GM12875 (cell line): Measurements from ENCODE around the gene PALM2AKAP2.

Experiments used
- H3K4me3 ChIP-seq: one replicate; pipeline ENCODE4 v1.5.1; 2011; ENCODE audit warnings: low read depth, low read length, control low read depth
- TF ChIP-seq, protein P1 (sequence below): IDR thresholded peaks from 2 replicates; pipeline ENCODE4 v1.5.1; 2011; ENCODE audit warnings: low read depth, mild to moderate bottlenecking, control low read depth, inconsistent platforms, low read length, moderate library complexity, borderline replicate concordance; ENCODE audit not compliant: insufficient read depth

PALM2AKAP2 gene

DNA sequence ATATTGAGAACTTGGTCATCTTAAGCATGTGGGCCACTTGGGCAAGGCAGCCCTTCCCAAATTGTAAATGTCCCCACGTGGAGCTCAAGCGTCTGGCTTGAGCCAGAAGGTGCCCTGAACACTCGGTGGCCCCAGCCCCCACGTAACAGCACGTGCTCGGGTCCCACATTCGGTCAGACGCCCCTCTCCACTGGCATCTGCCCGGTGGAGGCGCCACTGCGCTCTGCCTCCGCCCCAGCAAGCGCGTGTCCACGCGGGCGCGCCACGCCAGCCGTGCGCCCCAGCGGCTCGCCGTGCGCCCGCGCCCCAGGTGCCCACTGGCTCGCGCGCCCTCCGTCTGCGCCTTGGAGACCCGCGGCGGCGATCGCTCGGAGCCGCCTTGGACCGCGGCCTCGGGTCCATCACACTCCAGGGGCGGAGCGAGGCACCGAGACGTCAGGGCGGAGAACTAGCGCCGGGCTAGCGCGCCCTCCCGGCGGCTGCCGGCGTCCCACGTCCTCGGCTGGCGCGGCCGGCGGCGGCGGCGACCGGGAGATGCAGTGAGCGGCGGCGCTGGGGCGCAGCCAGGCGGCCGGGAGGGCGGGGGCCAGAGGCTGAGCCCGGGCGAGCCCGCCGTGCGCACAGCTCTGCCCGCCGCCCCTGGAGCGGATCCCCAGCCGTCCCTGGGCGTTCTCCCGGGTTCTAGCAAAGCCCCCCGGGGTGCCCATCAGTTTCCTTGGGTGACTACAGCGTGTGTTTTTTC is at the start of gene PALM2AKAP2:
TSS of gene PALM2AKAP2 (plus strand) at position 488 of the 742 bp plus-strand sequence. CDS start 291 bp downstream, outside the sequence.
- no peak within 1 kb of the TSS for H3K4me3 ChIP-seq
- TF ChIP-seq, protein P1, sequence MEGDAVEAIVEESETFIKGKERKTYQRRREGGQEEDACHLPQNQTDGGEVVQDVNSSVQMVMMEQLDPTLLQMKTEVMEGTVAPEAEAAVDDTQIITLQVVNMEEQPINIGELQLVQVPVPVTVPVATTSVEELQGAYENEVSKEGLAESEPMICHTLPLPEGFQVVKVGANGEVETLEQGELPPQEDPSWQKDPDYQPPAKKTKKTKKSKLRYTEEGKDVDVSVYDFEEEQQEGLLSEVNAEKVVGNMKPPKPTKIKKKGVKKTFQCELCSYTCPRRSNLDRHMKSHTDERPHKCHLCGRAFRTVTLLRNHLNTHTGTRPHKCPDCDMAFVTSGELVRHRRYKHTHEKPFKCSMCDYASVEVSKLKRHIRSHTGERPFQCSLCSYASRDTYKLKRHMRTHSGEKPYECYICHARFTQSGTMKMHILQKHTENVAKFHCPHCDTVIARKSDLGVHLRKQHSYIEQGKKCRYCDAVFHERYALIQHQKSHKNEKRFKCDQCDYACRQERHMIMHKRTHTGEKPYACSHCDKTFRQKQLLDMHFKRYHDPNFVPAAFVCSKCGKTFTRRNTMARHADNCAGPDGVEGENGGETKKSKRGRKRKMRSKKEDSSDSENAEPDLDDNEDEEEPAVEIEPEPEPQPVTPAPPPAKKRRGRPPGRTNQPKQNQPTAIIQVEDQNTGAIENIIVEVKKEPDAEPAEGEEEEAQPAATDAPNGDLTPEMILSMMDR, result no peak

DNA sequence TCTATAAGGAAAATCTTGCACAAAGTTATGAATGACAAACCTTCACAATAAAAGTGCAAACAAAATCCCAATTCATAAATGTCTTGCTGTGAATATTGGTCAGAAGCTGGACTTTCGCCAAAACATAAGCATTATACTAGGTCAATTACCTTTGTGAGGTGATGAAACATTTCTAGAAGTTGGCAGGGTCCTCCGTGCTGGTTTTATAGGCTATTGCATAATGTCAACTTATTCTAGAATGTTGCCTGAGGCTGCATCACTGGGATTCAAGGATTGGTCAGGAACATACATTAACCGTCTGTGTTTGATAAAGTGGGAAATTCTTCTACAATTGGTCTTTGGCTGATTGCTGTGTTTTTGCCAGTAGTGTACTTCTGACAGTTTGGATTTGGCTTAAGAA is 49.8 kb upstream of the PALM2AKAP2 start:
- no peak overlapping the region for H3K4me3 ChIP-seq
- TF ChIP-seq, protein P1, result no peak

DNA sequence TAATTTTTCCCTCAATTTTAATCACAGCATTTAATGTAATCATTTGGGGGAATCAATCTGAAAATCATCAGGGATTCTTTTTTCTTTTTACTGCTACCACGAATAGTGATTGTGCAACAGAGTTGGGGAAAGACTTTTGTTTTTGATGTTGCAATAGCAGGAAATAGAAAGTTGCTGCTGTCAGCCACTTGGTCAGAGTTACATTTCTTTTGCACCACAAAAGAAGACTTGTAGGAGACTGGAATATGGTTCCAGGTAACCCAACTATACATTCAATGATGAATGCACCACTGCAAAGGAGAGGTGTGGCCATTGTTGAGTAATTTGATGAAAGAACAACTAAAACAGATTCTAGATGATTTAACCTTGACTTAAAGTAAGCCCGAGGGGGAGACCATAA is 46.3 kb upstream of the PALM2AKAP2 start:
- TF ChIP-seq, protein P1, result no peak
- no peak overlapping the region for H3K4me3 ChIP-seq

DNA sequence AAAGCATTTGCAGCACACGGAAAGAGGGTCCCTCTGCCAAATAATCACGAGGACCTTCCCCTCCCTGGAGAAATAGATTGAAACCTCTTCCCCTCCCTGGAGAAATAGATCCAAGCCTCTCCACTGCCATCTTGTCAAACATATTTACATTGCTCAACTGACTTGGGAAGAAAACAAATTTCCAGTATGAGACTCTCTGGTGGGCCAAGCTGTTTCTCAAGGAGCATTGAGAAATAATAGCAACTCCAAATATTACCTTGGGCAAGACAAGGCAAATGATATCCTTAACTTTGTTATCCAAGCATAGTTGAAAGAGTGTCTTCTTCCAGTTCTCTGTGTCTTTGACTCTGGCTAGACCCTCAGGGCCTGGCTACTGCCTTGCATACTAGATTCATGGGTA is 45.2 kb upstream of the PALM2AKAP2 start:
- TF ChIP-seq, protein P1, result no peak
- no peak overlapping the region for H3K4me3 ChIP-seq

DNA sequence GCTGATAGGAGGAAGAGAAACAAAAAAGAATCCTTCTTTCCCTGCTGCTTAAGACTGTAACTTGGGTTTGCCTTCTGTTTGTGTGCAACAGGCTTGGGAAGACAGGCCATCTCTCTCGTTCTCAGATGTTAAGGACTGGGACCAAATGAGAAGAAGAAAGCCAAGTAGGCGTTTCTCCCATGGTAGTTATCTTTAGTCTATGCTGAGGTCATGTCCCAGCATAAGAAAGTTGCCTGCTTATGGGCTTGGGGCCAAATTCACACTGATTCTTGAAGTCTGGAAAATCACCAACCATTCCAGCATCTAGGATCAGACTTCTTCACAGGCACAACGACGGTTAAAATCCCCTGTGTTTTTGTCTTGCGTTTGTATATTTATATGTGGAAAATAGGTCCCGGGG is 44.2 kb upstream of the PALM2AKAP2 start:
- TF ChIP-seq, protein P1, result no peak
- no peak overlapping the region for H3K4me3 ChIP-seq

DNA sequence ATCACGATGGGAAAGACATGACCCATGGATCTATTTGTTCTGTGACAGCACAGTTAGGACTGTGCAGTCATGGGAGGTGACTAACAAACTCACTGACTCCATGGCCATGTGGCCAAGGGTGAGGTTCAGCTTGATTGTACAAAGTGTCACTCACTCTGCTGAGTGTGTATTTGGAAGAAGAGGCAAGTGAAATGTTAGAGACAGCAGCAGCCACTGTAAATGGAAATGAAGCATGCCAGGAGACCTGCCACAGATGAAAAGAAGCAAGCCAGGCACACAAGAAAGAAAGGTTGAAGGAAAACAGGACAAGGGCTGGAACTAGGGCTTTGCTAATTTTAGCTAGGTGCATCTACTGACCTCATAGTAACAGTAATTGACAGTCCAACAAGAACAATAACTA is 42.7 kb upstream of the PALM2AKAP2 start:
- H3K4me3 ChIP-seq, result no peak overlapping the region
- TF ChIP-seq, protein P1, result no peak

DNA sequence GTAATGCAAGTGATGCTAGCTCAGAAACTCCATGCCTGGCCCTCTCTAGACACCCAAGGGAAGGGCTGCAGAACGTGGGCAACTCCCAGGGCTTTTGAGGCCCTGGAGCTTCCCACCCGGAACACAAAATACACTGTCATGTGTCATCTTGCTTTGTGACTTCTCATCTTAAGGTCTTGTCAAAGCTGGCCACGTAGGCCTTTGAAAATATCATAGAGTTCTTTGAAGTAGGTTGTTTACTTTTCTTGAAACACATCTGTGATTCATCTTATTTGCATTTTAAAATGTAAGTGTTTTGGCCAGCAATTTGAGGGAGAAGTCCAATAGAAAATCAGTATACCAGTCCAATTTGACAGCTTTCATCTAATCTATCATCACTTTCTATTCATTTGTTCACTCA is 40.2 kb upstream of the PALM2AKAP2 start:
- H3K4me3 ChIP-seq, result no peak overlapping the region
- TF ChIP-seq, protein P1, result no peak
